H1 (cell line): ENCODE measurements around the gene MYRIP. TPM values are rescaled to one million over a fixed set of nuclear protein-coding genes. Genes with fewer than 3 reads are reported as not detected.

Source experiments
- JUN ChIP-seq: IDR thresholded peaks from 2 replicates; pipeline ENCODE4 v1.6.1; 2011; ENCODE audit warnings: low read depth, mild to moderate bottlenecking, improper control_type of control experiment, low read length
- RAD21 ChIP-seq, 2 experiments: IDR thresholded peaks in 1 of 2; conservative IDR thresholded peaks in 1 of 2; 2 replicates each; pipeline ENCODE4 v1.6.1; 2011; ENCODE audit warnings: low read depth in 2 of 2, low read length in 2 of 2, improper control_type of control experiment in 1 of 2, inconsistent platforms in 1 of 2, mild to moderate bottlenecking in 1 of 2, moderate library complexity in 1 of 2
- SP4 ChIP-seq: IDR thresholded peaks from 2 replicates; pipeline ENCODE4 v1.6.1; 2012; ENCODE audit warnings: low read length, inconsistent platforms
- polyA plus RNA-seq, 7 experiments: library from polyadenylated mRNA; depleted of rRNA in 3 of 7; stranded (reverse) in 5 of 7; unstranded in 2 of 7; fragments of >200 nt in 5 of 7; fragments of 200-250 nt in 2 of 7; gene quantifications; 1 replicate in 5 of 7; 2 replicates in 1 of 7; 4 replicates in 1 of 7; pipeline versions ENCODE4 v1.2.1 to v1.2.3, GENCODE V29; 2011 to 2013; ENCODE audit warnings: missing spikeins in 2 of 7, mixed read lengths in 2 of 7
- total RNA-seq: library from RNA; stranded (reverse); fragmentation: NEBNext Ultra II Directional; extraction: Animal tissue kit (Norgen Biotek cat#: 25700); gene quantifications from 2 replicates; pipeline ENCODE4 v1.2.1, GENCODE V29; 2021
- TF ChIP-seq, protein P1 (sequence below), 3 experiments: IDR thresholded peaks; 1 replicate in 2 of 3; 2 replicates in 1 of 3; pipeline versions ENCODE4 v1.5.1 to v1.6.1; 2011; ENCODE audit warnings: low read length in 3 of 3, mild to moderate bottlenecking in 3 of 3, inconsistent platforms in 2 of 3, low read depth in 1 of 3, moderate library complexity in 1 of 3; ENCODE audit not compliant: insufficient read depth in 1 of 3; ENCODE audit errors: control extremely low read depth in 1 of 3
- TF ChIP-seq, protein P2 (sequence below): fragments of 300-600 bp; sonication (generic); IDR thresholded peaks from 2 replicates; pipeline ENCODE4 v1.7.1; 2012; ENCODE audit warnings: low read length, moderate library complexity, mild to moderate bottlenecking, inconsistent platforms; ENCODE audit not compliant: insufficient replicate concordance

Gene MYRIP
- total and polyA plus RNA-seq, 2 of the 8 experiments (the other 6 are each of a cell fraction or from before 2014, with no cell fraction given), result 0.54 to 4.3 TPM

DNA sequence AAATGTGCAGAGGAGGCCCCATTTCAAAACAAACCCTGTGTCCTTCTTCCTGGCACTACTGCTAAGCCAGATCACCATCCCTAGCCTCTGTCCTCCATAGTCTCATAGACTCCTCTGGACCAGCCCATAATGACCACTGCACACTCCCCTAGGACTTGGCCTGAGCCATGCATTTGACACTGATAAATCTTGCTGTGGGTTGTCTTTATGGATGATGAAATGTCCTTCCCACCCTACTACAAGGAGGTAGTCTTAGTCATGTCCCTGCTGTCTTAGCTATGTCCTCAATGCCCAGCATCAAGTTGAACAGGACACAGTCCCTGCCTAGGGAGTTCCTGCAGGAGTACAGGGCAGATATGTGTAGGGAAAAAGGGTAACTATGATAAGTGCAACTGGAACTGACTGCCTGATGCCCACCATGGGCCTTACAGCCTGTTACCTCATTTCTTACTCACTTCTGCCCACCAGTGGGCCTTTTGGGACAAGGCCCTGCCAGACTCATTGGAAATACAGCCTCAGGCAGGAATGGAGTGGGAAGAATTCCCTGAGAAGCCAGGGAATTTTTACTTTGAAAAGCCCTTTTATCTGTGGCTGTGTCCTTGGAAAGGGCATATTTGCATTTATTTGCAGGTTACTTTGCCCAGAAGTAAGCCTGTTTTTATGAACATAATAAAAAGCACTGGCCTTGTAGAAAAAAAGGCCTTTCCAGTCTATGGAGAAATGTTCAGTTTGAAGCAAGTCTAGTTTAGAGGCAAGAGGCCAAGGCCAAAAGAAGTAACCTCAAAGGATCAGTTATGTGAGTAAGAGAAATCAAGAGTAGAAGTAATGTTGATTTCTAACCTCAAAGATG is 300.5 kb downstream of the MYRIP start (continued):
- TF ChIP-seq, protein P1, sequence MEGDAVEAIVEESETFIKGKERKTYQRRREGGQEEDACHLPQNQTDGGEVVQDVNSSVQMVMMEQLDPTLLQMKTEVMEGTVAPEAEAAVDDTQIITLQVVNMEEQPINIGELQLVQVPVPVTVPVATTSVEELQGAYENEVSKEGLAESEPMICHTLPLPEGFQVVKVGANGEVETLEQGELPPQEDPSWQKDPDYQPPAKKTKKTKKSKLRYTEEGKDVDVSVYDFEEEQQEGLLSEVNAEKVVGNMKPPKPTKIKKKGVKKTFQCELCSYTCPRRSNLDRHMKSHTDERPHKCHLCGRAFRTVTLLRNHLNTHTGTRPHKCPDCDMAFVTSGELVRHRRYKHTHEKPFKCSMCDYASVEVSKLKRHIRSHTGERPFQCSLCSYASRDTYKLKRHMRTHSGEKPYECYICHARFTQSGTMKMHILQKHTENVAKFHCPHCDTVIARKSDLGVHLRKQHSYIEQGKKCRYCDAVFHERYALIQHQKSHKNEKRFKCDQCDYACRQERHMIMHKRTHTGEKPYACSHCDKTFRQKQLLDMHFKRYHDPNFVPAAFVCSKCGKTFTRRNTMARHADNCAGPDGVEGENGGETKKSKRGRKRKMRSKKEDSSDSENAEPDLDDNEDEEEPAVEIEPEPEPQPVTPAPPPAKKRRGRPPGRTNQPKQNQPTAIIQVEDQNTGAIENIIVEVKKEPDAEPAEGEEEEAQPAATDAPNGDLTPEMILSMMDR (IDR thresholded peaks at IDR 0.05; ENCODE audit: control extremely low read depth in 1 of 3, insufficient read depth in 1 of 3, low read depth in 1 of 3, low read length in 3 of 3), result peak; percentile 63 to 75 (median 70)
- TF ChIP-seq RAD21 (IDR thresholded peaks at IDR 0.05 in 1 of 2, conservative IDR thresholded peaks at IDR 0.05 in 1 of 2; ENCODE audit: low read depth in 2 of 2, low read length in 2 of 2), result peak; percentile 77 to 81
- no peak for TF ChIP-seq JUN
- TF ChIP-seq, protein P2, sequence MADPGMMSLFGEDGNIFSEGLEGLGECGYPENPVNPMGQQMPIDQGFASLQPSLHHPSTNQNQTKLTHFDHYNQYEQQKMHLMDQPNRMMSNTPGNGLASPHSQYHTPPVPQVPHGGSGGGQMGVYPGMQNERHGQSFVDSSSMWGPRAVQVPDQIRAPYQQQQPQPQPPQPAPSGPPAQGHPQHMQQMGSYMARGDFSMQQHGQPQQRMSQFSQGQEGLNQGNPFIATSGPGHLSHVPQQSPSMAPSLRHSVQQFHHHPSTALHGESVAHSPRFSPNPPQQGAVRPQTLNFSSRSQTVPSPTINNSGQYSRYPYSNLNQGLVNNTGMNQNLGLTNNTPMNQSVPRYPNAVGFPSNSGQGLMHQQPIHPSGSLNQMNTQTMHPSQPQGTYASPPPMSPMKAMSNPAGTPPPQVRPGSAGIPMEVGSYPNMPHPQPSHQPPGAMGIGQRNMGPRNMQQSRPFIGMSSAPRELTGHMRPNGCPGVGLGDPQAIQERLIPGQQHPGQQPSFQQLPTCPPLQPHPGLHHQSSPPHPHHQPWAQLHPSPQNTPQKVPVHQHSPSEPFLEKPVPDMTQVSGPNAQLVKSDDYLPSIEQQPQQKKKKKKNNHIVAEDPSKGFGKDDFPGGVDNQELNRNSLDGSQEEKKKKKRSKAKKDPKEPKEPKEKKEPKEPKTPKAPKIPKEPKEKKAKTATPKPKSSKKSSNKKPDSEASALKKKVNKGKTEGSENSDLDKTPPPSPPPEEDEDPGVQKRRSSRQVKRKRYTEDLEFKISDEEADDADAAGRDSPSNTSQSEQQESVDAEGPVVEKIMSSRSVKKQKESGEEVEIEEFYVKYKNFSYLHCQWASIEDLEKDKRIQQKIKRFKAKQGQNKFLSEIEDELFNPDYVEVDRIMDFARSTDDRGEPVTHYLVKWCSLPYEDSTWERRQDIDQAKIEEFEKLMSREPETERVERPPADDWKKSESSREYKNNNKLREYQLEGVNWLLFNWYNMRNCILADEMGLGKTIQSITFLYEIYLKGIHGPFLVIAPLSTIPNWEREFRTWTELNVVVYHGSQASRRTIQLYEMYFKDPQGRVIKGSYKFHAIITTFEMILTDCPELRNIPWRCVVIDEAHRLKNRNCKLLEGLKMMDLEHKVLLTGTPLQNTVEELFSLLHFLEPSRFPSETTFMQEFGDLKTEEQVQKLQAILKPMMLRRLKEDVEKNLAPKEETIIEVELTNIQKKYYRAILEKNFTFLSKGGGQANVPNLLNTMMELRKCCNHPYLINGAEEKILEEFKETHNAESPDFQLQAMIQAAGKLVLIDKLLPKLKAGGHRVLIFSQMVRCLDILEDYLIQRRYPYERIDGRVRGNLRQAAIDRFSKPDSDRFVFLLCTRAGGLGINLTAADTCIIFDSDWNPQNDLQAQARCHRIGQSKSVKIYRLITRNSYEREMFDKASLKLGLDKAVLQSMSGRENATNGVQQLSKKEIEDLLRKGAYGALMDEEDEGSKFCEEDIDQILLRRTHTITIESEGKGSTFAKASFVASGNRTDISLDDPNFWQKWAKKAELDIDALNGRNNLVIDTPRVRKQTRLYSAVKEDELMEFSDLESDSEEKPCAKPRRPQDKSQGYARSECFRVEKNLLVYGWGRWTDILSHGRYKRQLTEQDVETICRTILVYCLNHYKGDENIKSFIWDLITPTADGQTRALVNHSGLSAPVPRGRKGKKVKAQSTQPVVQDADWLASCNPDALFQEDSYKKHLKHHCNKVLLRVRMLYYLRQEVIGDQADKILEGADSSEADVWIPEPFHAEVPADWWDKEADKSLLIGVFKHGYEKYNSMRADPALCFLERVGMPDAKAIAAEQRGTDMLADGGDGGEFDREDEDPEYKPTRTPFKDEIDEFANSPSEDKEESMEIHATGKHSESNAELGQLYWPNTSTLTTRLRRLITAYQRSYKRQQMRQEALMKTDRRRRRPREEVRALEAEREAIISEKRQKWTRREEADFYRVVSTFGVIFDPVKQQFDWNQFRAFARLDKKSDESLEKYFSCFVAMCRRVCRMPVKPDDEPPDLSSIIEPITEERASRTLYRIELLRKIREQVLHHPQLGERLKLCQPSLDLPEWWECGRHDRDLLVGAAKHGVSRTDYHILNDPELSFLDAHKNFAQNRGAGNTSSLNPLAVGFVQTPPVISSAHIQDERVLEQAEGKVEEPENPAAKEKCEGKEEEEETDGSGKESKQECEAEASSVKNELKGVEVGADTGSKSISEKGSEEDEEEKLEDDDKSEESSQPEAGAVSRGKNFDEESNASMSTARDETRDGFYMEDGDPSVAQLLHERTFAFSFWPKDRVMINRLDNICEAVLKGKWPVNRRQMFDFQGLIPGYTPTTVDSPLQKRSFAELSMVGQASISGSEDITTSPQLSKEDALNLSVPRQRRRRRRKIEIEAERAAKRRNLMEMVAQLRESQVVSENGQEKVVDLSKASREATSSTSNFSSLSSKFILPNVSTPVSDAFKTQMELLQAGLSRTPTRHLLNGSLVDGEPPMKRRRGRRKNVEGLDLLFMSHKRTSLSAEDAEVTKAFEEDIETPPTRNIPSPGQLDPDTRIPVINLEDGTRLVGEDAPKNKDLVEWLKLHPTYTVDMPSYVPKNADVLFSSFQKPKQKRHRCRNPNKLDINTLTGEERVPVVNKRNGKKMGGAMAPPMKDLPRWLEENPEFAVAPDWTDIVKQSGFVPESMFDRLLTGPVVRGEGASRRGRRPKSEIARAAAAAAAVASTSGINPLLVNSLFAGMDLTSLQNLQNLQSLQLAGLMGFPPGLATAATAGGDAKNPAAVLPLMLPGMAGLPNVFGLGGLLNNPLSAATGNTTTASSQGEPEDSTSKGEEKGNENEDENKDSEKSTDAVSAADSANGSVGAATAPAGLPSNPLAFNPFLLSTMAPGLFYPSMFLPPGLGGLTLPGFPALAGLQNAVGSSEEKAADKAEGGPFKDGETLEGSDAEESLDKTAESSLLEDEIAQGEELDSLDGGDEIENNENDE, result no peak
- no peak for TF ChIP-seq SP4
- TF ChIP-seq, all 59 proteins: peak for 2
